Large intestine (tissue), 3 donors: Measurements from ENCODE around the gene EEA1. TPM values are rescaled to one million over a fixed set of nuclear protein-coding genes. Genes with fewer than 3 reads are reported as not detected.
"Not testable (repeated sequence)": the region's sequence is repeated elsewhere in the genome, so short reads cannot be mapped to it uniquely, and the experiment has no call there.

Experiments
- DNase-seq, 2 donors: peaks; one replicate each; pipeline versions ENCODE4 v3.0.0 to v3.0.0-alpha.2; 2013
- H3K27ac ChIP-seq: one replicate; pipeline ENCODE4 v1.5.1; 2013; ENCODE audit warnings: low read length
- H3K27me3 ChIP-seq: 2 replicates; pipeline ENCODE4 v1.6.1; 2013; ENCODE audit warnings: low read length; ENCODE audit not compliant: control insufficient read depth, insufficient read depth
- H3K36me3 ChIP-seq: 2 replicates; pipeline ENCODE4 v1.6.1; 2013; ENCODE audit warnings: low read length; ENCODE audit not compliant: control insufficient read depth, insufficient read depth
- H3K4me1 ChIP-seq: one replicate; pipeline ENCODE4 v1.6.1; 2013; ENCODE audit warnings: low read length; ENCODE audit not compliant: control insufficient read depth, insufficient read depth
- H3K4me3 ChIP-seq: one replicate; pipeline ENCODE4 v1.5.1; 2013; ENCODE audit warnings: low read length
- H3K9me3 ChIP-seq: one replicate; pipeline ENCODE4 v1.6.1; 2013; ENCODE audit warnings: mild to moderate bottlenecking, low read depth, low read length, moderate library complexity; ENCODE audit not compliant: control insufficient read depth
- WGBS: methylation state at CpG from one replicate; pipeline ENCODE4 v1.1.5; 2013; ENCODE audit warnings: low lambda C conversion rate; ENCODE audit not compliant: insufficient coverage; 5-methylcytosine and 5-hydroxymethylcytosine counted together
- polyA plus RNA-seq: library from polyadenylated mRNA; unstranded; fragments of 120-200 nt; gene quantifications from one replicate; pipeline ENCODE4 v1.2.1, GENCODE V29; 2013

EEA1 gene
- polyA plus RNA-seq, 1 donor: 15.5 TPM

- H3K4me1 ChIP-seq: no peaks in the 10 kb centered on the region
- WGBS: 100% methylated on average over 2 of the region's 3 CpGs
- H3K36me3 ChIP-seq: peaks cover 21% of the 10 kb centered on the region
- H3K4me3 ChIP-seq: no peak overlapping the region
- H3K27me3 ChIP-seq: no peaks in the 10 kb centered on the region
- H3K27ac ChIP-seq: no peak overlapping the region
- DNase-seq: no peak
- H3K9me3 ChIP-seq: no peaks in the 10 kb centered on the region
These were observed 108.0 kb downstream of the EEA1 start for GRCh38 chr12:92821142-92821541.

GRCh38 chr12:92814584-92814983 is 114.5 kb downstream of the EEA1 start:
- DNase-seq: peak in 1 of 2 donors; percentile 9
- Histone ChIP-seq H3K27me3 (no peaks in the 10 kb centered on the region), H3K9me3 (no peaks in the 10 kb centered on the region), H3K27ac (no peak overlapping the region), H3K4me1 (no peaks in the 10 kb centered on the region), H3K4me3 (no peak overlapping the region), H3K36me3 (peaks cover 17% of the 10 kb centered on the region)
- WGBS: 33% methylated on average over 1 of the region's 2 CpGs

GRCh38 chr12:92810370-92810769 is 118.7 kb downstream of the EEA1 start:
- Histone ChIP-seq H3K27me3 (no peaks in the 10 kb centered on the region), H3K27ac (no peak overlapping the region), H3K4me1 (no peaks in the 10 kb centered on the region), H3K9me3 (peaks cover 5% of the 10 kb centered on the region), H3K4me3 (no peak overlapping the region), H3K36me3 (peaks cover 10% of the 10 kb centered on the region)
- 92% methylated on average over 2 of the region's 4 CpGs for WGBS
- no peak for DNase-seq

DNA sequence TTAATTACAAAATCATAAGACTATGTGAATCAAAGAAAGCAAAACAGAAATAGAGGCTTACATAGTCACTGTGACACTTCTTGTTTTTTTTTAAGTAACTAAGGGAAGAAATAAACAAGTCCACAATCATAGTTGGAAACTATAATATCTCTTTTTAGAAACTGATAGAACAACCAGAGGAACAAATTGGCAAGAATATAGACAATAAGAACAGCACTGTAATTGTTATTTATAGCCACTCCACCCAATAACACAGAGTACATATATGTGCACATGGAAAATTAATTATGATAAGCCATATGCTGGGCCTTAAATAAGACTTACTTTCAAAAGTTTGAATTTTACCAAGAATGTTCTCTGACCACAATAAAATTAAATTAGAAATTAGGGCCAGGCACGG is 125.2 kb downstream of the EEA1 start:
- Histone ChIP-seq H3K36me3 (peaks cover 6% of the 10 kb centered on the region), H3K27me3 (no peaks in the 10 kb centered on the region), H3K4me1 (no peaks in the 10 kb centered on the region), H3K4me3 (no peak overlapping the region), H3K9me3 (peaks cover 5% of the 10 kb centered on the region), H3K27ac (no peak overlapping the region)
- no CpG with 5 or more reads among the region's 1 CpG for WGBS
- DNase-seq: no peak

DNA sequence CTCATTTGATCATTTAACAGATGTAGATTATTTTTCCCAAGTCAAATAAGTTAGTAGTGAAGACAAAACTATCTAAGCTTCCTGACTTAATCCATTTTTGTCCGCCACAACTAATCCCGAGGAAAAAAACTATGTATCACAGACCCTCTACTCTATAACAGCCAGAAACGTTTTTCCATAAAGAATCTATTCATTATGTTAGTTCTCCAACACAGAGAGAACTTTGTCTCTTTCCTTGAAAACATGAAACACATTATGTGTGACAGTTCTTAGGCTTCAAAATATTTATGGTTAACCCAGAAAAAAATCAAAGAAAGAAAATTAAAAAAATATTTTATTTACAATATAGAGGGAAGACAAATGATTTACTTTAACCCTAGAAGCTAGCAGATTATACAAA is 126.2 kb downstream of the EEA1 start:
- 87% methylated on average over 3 of the region's 3 CpGs for WGBS
- Histone ChIP-seq H3K4me3 (no peak overlapping the region), H3K36me3 (peaks cover 9% of the 10 kb centered on the region), H3K9me3 (peaks cover 5% of the 10 kb centered on the region), H3K27ac (no peak overlapping the region), H3K27me3 (no peaks in the 10 kb centered on the region), H3K4me1 (no peaks in the 10 kb centered on the region)
- DNase-seq: no peak

DNA sequence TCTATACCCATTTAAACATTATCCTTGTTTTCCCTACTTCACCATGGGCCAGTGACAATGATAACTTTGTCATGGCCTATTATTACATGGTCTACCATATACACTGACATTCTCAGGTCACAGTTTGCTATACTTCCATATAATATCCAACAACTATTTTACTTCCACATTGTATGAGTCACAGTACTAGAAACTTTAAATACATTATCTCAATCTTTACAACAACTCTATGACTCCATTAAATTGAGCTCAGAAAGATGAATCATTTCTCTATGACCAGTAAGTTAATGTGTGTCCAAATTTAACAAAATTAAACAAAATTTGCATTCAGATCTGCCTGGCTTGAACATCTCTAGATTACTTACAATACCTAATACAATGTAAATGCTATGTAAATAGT is 132.4 kb downstream of the EEA1 start:
- H3K4me3 ChIP-seq: no peak overlapping the region
- DNase-seq: no peak
- no peaks in the 10 kb centered on the region for H3K27me3 ChIP-seq
- no peaks in the 10 kb centered on the region for H3K9me3 ChIP-seq
- no peaks in the 10 kb centered on the region for H3K4me1 ChIP-seq
- H3K27ac ChIP-seq: no peak overlapping the region
- H3K36me3 ChIP-seq: peaks cover 6% of the 10 kb centered on the region

DNA sequence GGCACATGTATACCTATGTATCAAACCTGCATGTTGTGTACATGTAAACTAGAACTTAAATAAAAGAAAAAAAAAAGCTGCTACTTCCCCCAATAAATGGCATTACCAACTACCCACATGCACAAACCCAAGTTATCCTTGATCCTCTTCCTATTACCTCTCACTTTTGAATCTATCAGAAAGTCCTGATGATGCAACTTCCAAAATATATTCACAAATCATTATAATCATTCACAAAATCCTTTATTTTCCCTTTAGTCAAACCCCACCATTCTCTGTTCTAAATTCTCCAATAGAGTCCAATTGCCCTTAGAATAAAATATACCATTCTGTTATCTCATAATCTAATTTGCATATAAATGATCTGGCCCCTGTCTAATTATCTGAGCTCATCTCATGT is 134.3 kb downstream of the EEA1 start:
- H3K36me3 ChIP-seq: peaks cover 3% of the 10 kb centered on the region
- no peak overlapping the region for H3K27ac ChIP-seq

GRCh38 chr12:92794356-92794755 is 134.7 kb downstream of the EEA1 start:
- H3K27ac ChIP-seq, H3K27me3 ChIP-seq, H3K36me3 ChIP-seq, DNase-seq, H3K9me3 ChIP-seq, H3K4me1 ChIP-seq, H3K4me3 ChIP-seq: not testable (repeated sequence)
- no CpG with 5 or more reads among the region's 5 CpGs for WGBS

More for the DNA sequence above, 134.3 kb downstream of the EEA1 start:
- H3K9me3 ChIP-seq: no peaks in the 10 kb centered on the region
- H3K4me1 ChIP-seq: no peaks in the 10 kb centered on the region
- H3K4me3 ChIP-seq: no peak overlapping the region
- DNase-seq: no peak
- no peaks in the 10 kb centered on the region for H3K27me3 ChIP-seq

DNA sequence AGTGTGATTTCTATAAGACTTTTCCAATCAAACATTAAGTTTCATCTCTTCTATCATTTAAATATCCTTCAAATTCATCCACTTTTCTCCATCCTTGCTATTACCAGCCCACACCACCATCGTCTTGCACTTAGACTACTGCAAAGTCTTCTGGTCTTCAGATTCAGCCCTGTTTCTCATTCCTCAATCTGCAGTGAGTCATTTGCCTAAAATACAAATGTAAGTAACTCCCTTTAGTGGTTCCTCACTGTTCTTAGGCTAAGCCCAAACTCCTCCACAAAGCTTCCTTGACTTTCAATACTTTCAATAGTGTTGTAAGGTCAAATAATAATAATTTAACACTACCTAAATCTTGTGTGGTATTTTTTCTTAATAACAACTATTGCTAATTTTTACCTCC is 143.1 kb downstream of the EEA1 start:
- DNase-seq: no peak
- Histone ChIP-seq H3K27ac (no peak overlapping the region), H3K36me3 (peaks cover 13% of the 10 kb centered on the region), H3K27me3 (no peaks in the 10 kb centered on the region), H3K4me3 (no peak overlapping the region), H3K4me1 (no peaks in the 10 kb centered on the region), H3K9me3 (no peaks in the 10 kb centered on the region)
- WGBS: 67% methylated on average over 1 of the region's 1 CpG

GRCh38 chr12:92785563-92785950 is 143.5 kb downstream of the EEA1 start:
- DNase-seq: no peak
- WGBS: 100% methylated on average over 1 of the region's 1 CpG
- Histone ChIP-seq H3K27me3 (no peaks in the 10 kb centered on the region), H3K4me3 (no peak overlapping the region), H3K4me1 (no peaks in the 10 kb centered on the region), H3K36me3 (peaks cover 15% of the 10 kb centered on the region), H3K27ac (no peak overlapping the region), H3K9me3 (no peaks in the 10 kb centered on the region)

DNA sequence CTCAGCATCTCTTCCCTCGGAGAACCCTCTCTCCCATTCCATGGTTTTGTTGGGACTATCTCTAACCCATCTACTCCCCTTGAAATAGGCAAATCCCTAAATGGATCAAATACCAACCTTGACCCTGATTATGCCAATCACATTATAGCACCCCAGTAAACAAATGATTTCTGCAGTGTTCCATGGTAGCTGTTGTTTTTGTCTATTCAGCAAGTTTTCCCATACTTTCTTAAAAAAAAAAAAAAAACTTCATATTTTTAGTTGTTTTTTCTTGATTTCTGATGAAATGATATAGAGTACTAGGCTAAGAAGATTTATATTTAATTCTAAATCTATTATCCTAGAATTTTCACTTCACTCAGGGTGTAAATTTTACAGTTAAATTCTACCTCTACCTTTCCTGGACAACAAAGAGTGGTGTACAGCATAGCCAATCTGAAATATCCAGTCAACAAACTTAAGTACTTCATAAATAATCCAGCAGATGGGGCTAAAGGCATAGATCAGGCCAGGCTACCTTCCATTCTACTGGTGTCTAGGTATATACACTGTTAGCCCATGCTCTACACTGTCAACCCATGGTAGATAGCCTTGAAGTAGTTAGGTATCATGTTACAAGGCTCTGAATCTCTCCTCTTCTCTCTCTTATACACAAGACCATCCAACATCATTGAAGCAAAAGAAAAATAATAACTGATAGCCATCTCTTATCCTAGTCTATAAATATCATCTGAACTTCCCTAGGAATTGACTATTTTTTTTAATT is 144.1 kb downstream of the EEA1 start:
- no peak overlapping the region for H3K27ac ChIP-seq
- H3K4me1 ChIP-seq: no peaks in the 10 kb centered on the region
- no peak overlapping the region for H3K4me3 ChIP-seq
- DNase-seq: peak; percentile 60 to 70
- H3K27me3 ChIP-seq: no peaks in the 10 kb centered on the region
- peaks cover 15% of the 10 kb centered on the region for H3K36me3 ChIP-seq
- WGBS: 60% methylated on average over 1 of the region's 1 CpG
- H3K9me3 ChIP-seq: no peaks in the 10 kb centered on the region
